Type B pancreatic cell (in vitro differentiated cells): ENCODE results near the gene SKIC8. TPM values are rescaled to one million over a fixed set of nuclear protein-coding genes. Genes with fewer than 3 reads are reported as not detected.

Experiments used
- DNase-seq: peaks from one replicate; pipeline ENCODE4 v3.0.0; 2021; ENCODE audit warnings: mixed read lengths; ENCODE audit not compliant: unreplicated experiment; ENCODE audit errors: extremely low spot score
- H3K27ac Mint-ChIP-seq: 2 replicates; pipeline ENCODE4 v1.8.0; 2021; ENCODE audit warnings: mild to moderate bottlenecking, mixed read lengths
- H3K27me3 Mint-ChIP-seq: 2 replicates; pipeline ENCODE4 v1.8.0; 2021; ENCODE audit warnings: mixed read lengths
- H3K36me3 Mint-ChIP-seq: 2 replicates; pipeline ENCODE4 v1.8.0; 2021; ENCODE audit warnings: mixed read lengths
- H3K4me1 Mint-ChIP-seq: one replicate; pipeline ENCODE4 v1.8.0; 2021; ENCODE audit warnings: mixed read lengths; ENCODE audit not compliant: unreplicated experiment
- H3K4me3 Mint-ChIP-seq: 2 replicates; pipeline ENCODE4 v1.8.0; 2021; ENCODE audit warnings: mild to moderate bottlenecking, mixed read lengths
- H3K9me3 Mint-ChIP-seq: 2 replicates; pipeline ENCODE4 v1.8.0; 2021; ENCODE audit warnings: mixed read lengths
- CTCF ChIP-seq: fragments of 200-600 bp; sonication (generic); conservative IDR thresholded peaks from 2 replicates; pipeline ENCODE4 v1.5.0; 2021; ENCODE audit warnings: antibody characterized with exemption, mild to moderate bottlenecking
- total RNA-seq: library from RNA; stranded (reverse); gene quantifications from 2 replicates; pipeline ENCODE4 v1.2.1, GENCODE V29; 2021; ENCODE audit warnings: low replicate concordance

Gene SKIC8
- total RNA-seq, 1 donor from 2014 or later: 54.4 TPM

DNA sequence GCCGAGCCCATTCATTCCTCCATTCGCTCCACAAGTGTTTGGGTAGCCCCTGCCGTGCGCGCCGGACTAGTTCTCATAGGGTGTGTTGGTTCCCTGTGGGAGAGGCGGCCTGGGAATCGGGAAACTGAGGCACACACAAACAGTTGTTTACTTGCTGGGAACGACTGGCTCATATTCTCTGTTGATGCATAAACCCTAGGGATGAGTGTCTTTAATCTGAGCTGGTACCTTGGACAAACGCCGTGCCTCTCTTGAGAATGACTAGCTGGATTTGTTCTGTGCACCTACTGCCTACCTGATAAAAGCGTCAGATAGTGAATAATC, 34.3 kb downstream of the SKIC8 start:
- Mint-ChIP-seq H3K36me3 (no peaks in the 10 kb centered on the region), H3K4me1 (peaks cover 10% of the 10 kb centered on the region), H3K27ac (no peak overlapping the region), H3K9me3 (no peaks in the 10 kb centered on the region), H3K4me3 (peak overlapping the region; percentile 72), H3K27me3 (no peaks in the 10 kb centered on the region)
- no peak for TF ChIP-seq CTCF
- no peak for DNase-seq

- Mint-ChIP-seq H3K4me3 (peak within 1 kb of the TSS; percentile 72), H3K27me3 (no peaks in the 10 kb centered on the region), H3K9me3 (no peaks in the 10 kb centered on the region), H3K36me3 (no peaks in the 10 kb centered on the region), H3K4me1 (peaks cover 10% of the 10 kb centered on the region), H3K27ac (no peak within 1 kb of the TSS)
- no peak for DNase-seq
- no peak for TF ChIP-seq CTCF
Measured at GRCh38 chr15:78264304-78265136, 34.9 kb downstream of the SKIC8 start, which contains the start of gene DNAJA4. Gene DNAJA4 (plus strand): TSS chr15:78264562. CDS start chr15:78264764, 202 bp downstream.

GRCh38 chr15:78263907-78264303, 35.5 kb downstream of the SKIC8 start:
- no peaks in the 10 kb centered on the region for H3K36me3 Mint-ChIP-seq
- DNase-seq: no peak
- peaks cover 10% of the 10 kb centered on the region for H3K4me1 Mint-ChIP-seq
- no peaks in the 10 kb centered on the region for H3K27me3 Mint-ChIP-seq
- H3K9me3 Mint-ChIP-seq: no peaks in the 10 kb centered on the region
- TF ChIP-seq CTCF: no peak
- no peak overlapping the region for H3K4me3 Mint-ChIP-seq
- H3K27ac Mint-ChIP-seq: no peak overlapping the region

DNA sequence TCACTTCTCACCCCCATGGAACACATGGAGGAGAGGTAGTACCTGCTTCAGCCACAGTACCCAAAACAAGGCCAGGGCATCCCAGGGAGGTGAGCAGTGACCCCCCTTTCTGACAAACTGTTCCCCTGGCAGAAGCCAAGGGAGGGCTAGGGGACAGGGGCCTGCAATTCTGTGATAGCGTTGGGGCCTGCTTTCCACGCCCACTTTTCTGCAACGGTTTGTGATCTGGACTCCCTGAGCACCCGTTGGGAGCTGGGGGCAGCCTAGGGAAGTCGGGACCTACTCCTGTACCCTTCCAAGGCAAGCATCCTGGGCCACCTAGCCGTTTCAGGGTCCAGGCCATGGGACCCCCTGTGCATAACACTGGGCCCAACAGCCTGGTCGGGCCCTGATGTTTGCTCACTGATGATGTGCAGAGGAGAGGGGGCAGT, 36.0 kb downstream of the SKIC8 start:
- Mint-ChIP-seq H3K27ac (no peak overlapping the region), H3K27me3 (no peaks in the 10 kb centered on the region), H3K4me3 (peak overlapping the region; percentile 36), H3K36me3 (no peaks in the 10 kb centered on the region), H3K9me3 (no peaks in the 10 kb centered on the region), H3K4me1 (peaks cover 10% of the 10 kb centered on the region)
- DNase-seq: no peak
- no peak for TF ChIP-seq CTCF

- Mint-ChIP-seq H3K9me3 (no peaks in the 10 kb centered on the region), H3K36me3 (no peaks in the 10 kb centered on the region), H3K27me3 (no peaks in the 10 kb centered on the region), H3K4me3 (no peak overlapping the region), H3K4me1 (peaks cover 4% of the 10 kb centered on the region), H3K27ac (no peak overlapping the region)
- DNase-seq: no peak
- no peak for TF ChIP-seq CTCF
Measured at GRCh38 chr15:78261062-78261461, 38.3 kb downstream of the SKIC8 start.
